Lung (tissue), 12 donors: ENCODE data around the gene CFAP53. TPM values are rescaled to one million over a fixed set of nuclear protein-coding genes. Genes with fewer than 3 reads are reported as not detected.

Experiments used
- ATAC-seq: fragments of 200-7000 bp; cut with Tn5 transposase; one replicate; pipeline ENCODE4 v1.9.1; 2020; ENCODE audit warnings: moderate number of reproducible peaks; ENCODE audit not compliant: insufficient read depth, low FRiP score
- DNase-seq, 3 donors: peaks; one replicate each; pipeline ENCODE4 v3.0.0-alpha.2; 2013 to 2017
- H3K27ac ChIP-seq, 2 donors: one replicate each; pipeline ENCODE4 v1.5.1; 2013; ENCODE audit warnings: mild to moderate bottlenecking in 2 of 2, moderate library complexity in 2 of 2, control low read depth in 1 of 2, inconsistent platforms in 1 of 2, low read depth in 1 of 2, low read length in 1 of 2
- H3K27me3 ChIP-seq, 3 donors: one replicate each; pipeline ENCODE4 v1.5.1; 2013; ENCODE audit warnings: low read length in 2 of 3; ENCODE audit not compliant: control insufficient read depth in 3 of 3, insufficient read depth in 3 of 3
- H3K36me3 ChIP-seq, 4 donors: one replicate each; pipeline ENCODE4 v1.5.1; 2013; ENCODE audit warnings: low read length in 4 of 4, mild to moderate bottlenecking in 1 of 4, moderate library complexity in 1 of 4; ENCODE audit not compliant: control insufficient read depth in 4 of 4, insufficient read depth in 4 of 4
- H3K4me1 ChIP-seq, 5 donors: one replicate each; pipeline ENCODE4 v1.5.1; 2013; ENCODE audit warnings: low read length in 5 of 5, mild to moderate bottlenecking in 2 of 5, moderate library complexity in 1 of 5; ENCODE audit not compliant: control insufficient read depth in 5 of 5, insufficient read depth in 5 of 5
- H3K4me3 ChIP-seq: one replicate; pipeline ENCODE4 v1.5.1; 2013; ENCODE audit warnings: mild to moderate bottlenecking, control low read depth, moderate library complexity
- H3K9ac ChIP-seq, 2 donors: one replicate each; pipeline ENCODE4 v1.5.1; 2013; ENCODE audit warnings: low read length in 2 of 2, control low read depth in 1 of 2; ENCODE audit not compliant: insufficient read depth in 1 of 2
- H3K9me3 ChIP-seq, 4 donors: one replicate each; pipeline ENCODE4 v1.5.1; 2013; ENCODE audit warnings: low read length in 3 of 4, mild to moderate bottlenecking in 1 of 4, moderate library complexity in 1 of 4; ENCODE audit not compliant: control insufficient read depth in 4 of 4, insufficient read depth in 3 of 4
- CTCF ChIP-seq: IDR thresholded peaks from 2 replicates; pipeline ENCODE4 v1.5.1; 2012; ENCODE audit warnings: mild to moderate bottlenecking; ENCODE audit errors: control extremely low read depth, extremely low read depth
- WGBS, 2 donors: extraction: QIAGEN DNeasy Blood & Tissue Kit; methylation state at CpG; one replicate each; pipeline ENCODE4 v1.1.7; 2013; 5-methylcytosine and 5-hydroxymethylcytosine counted together
- polyA plus RNA-seq, 2 donors: library from polyadenylated mRNA; stranded (reverse); fragments of 200-250 nt; gene quantifications; one replicate each; pipeline ENCODE4 v1.2.1, GENCODE V29; 2013
- total RNA-seq, 2 donors: library from RNA; depleted of rRNA in 1 of 2; stranded (reverse); fragments of >200 nt in 1 of 2; gene quantifications; one replicate each; pipeline ENCODE4 v1.2.1, GENCODE V29; 2014 to 2021
- donor health status: control.
- donor health status: control.
- donor health status: Bipolar disorder and iron deficiency.
- donor health status: healthy.
- donor health status: DM: yes; HTN: yes; CAD: no.

Gene CFAP53
- total and polyA plus RNA-seq, 4 donors = 5.0 to 7.1 (median 5.5) TPM

DNA sequence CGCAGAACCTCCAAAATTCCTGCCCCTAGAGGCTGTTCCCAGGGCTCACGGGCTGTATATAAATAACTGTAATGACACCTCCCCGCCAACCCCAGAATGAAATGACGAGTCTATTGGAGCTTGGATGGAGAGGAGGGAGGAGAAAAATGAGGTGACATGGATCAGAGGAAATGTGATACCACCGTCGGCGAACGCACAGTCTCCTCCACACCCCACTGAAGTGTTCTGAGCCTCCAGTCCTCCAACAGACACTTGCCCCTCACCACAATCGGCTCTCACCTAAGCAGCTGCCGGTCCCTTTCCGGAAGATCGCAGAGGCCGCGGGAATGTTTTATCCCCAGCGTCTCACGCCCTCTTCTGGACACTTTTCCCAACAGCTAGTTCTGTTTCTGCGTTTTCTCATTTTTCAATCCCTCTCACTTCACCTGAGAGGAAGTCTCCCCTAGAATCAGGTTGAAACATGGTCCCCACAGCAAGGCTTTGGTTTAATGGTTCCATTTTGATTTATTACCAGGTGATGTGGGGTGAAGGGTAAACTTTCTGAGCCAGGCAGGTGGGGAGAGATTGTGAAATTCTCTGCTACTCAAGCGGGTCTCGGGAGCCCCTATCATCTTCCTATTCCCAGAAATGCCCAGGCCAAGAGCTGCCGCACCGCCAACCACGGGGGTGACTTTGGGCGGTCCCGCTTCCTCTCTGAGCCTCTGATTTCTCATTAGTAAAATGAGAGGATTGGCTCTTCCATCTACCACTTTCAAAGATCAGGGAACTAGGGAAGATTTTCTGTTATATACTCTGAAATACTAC, 62.3 kb downstream of the CFAP53 start:
- no peak overlapping the region for H3K9ac ChIP-seq
- peak; percentile 41 to 65 (median 56) for DNase-seq
- no peak overlapping the region for H3K27ac ChIP-seq
- H3K27me3 ChIP-seq = peaks cover 0 to 3% (median 0%) of the 10 kb centered on the region in 3 donors
- ATAC-seq = peak; percentile 53
- no peak overlapping the region for H3K4me3 ChIP-seq
- no peaks in the 10 kb centered on the region for H3K9me3 ChIP-seq
- H3K4me1 ChIP-seq = peaks cover 0 to 6% (median 0%) of the 10 kb centered on the region in 5 donors
- peak; percentile 21 for TF ChIP-seq CTCF
- no peaks in the 10 kb centered on the region for H3K36me3 ChIP-seq
- WGBS, 2 donors = 22 to 23% methylated on average over 24 of the region's 24 CpGs

- Histone ChIP-seq H3K36me3 (no peaks in the 10 kb centered on the region), H3K4me1 (peaks cover 0 to 6% (median 0%) of the 10 kb centered on the region in 5 donors), H3K4me3 (no peak overlapping the region), H3K9me3 (no peaks in the 10 kb centered on the region), H3K27ac (no peak overlapping the region), H3K27me3 (peaks cover 0 to 11% (median 0%) of the 10 kb centered on the region in 3 donors), H3K9ac (no peak overlapping the region)
- no peak for TF ChIP-seq CTCF
- DNase-seq (peak in 2 of 3 donors; percentile 47 to 51), ATAC-seq (peak; percentile 47)
- WGBS, 2 donors = 33 to 77% methylated on average over 1 of the region's 1 CpG
Observed at GRCh38 chr18:50201476-50202018, 64.7 kb downstream of the CFAP53 start.

GRCh38 chr18:50199921-50200320, 66.4 kb downstream of the CFAP53 start:
- WGBS, 2 donors = 45 to 80% methylated on average over 1 of the region's 1 CpG
- no peak overlapping the region for H3K27ac ChIP-seq
- TF ChIP-seq CTCF = no peak
- no peaks in the 10 kb centered on the region for H3K9me3 ChIP-seq
- peaks cover 0 to 24% (median 13%) of the 10 kb centered on the region in 3 donors for H3K27me3 ChIP-seq
- peaks cover 0 to 6% (median 0%) of the 10 kb centered on the region in 5 donors for H3K4me1 ChIP-seq
- no peak for DNase-seq
- H3K9ac ChIP-seq = no peak overlapping the region
- H3K36me3 ChIP-seq = no peaks in the 10 kb centered on the region
- H3K4me3 ChIP-seq = no peak overlapping the region
- ATAC-seq = no peak
